Glutamatergic neuron (in vitro differentiated cells): Measurements from ENCODE around the gene FBXW12. TPM values are rescaled to one million over a fixed set of nuclear protein-coding genes. Genes with fewer than 3 reads are reported as not detected.

Experiments used
- DNase-seq: peaks from one replicate; pipeline ENCODE4 v3.0.0; 2022
- H3K27ac Mint-ChIP-seq: one replicate; pipeline ENCODE4 v1.8.0; 2020; ENCODE audit warnings: mild to moderate bottlenecking, mixed read lengths, inconsistent platforms; ENCODE audit not compliant: unreplicated experiment
- H3K27me3 Mint-ChIP-seq: one replicate; pipeline ENCODE4 v1.8.0; 2020; ENCODE audit warnings: mild to moderate bottlenecking, moderate library complexity, mixed read lengths, inconsistent platforms; ENCODE audit not compliant: unreplicated experiment
- H3K36me3 Mint-ChIP-seq: one replicate; pipeline ENCODE4 v1.8.0; 2020; ENCODE audit warnings: mild to moderate bottlenecking, mixed read lengths, inconsistent platforms; ENCODE audit not compliant: unreplicated experiment
- H3K4me1 Mint-ChIP-seq: one replicate; pipeline ENCODE4 v1.8.0; 2020; ENCODE audit warnings: mild to moderate bottlenecking, low read depth, mixed read lengths, inconsistent platforms; ENCODE audit not compliant: unreplicated experiment
- H3K4me3 Mint-ChIP-seq: one replicate; pipeline ENCODE4 v1.8.0; 2020; ENCODE audit warnings: mild to moderate bottlenecking, mixed read lengths, inconsistent platforms; ENCODE audit not compliant: unreplicated experiment
- H3K9me3 Mint-ChIP-seq: one replicate; pipeline ENCODE4 v1.8.0; 2020; ENCODE audit warnings: mild to moderate bottlenecking, moderate library complexity, mixed read lengths, inconsistent platforms; ENCODE audit not compliant: unreplicated experiment
- total RNA-seq: library from RNA; stranded (reverse); fragmentation: NEBNext Ultra II Directional; extraction: Animal tissue kit (Norgen Biotek cat#: 25700); gene quantifications from one replicate; pipeline ENCODE4 v1.2.1, GENCODE V29; 2021; ENCODE audit not compliant: unreplicated experiment
- TF ChIP-seq, protein P1 (sequence below): fragments of 200-600 bp; sonication (generic); IDR thresholded peaks from one replicate; pipeline ENCODE4 v1.5.0; 2021; ENCODE audit not compliant: partially characterized antibody, unreplicated experiment

The FBXW12 gene
- total RNA-seq, 1 donor from 2014 or later: 0.66 TPM

DNA sequence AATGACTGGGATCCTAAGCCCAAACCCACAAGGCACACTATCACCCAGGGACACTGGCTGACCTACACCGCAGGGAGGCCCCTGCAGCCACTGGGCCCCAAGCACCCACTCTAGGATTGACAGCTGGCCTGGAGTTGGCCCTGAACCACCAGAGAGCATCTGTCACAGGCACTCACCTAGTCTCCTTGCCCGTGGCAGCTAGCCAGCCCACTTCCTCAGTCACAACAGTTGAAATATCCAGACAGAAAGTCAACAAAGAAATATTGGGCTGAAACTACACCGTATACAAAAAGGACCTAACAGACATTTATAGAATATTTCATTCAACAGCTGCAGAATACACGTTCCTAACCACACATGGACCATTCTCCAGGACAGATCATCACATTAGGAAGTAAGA lies 33.4 kb upstream of the FBXW12 start:
- Mint-ChIP-seq H3K4me3 (no peak overlapping the region), H3K9me3 (peaks cover under 1% of the 10 kb centered on the region)

DNA sequence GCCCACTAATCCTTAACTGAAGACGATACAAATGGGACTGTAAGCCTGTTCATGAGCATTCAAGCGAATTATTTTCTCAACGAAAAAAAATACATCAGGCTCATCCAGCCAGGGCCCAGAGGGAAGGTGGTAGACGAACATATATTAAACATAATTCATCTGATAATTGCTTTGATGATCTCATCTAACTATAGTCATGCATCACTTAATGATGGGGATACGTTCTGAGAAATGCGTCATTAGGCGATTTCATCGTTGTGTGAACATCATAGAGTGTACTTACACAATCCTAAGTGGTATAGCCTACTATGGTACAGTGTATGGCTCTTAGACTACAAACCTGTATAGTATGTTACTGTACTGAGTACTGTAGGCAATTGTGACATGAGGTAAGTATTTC lies 28.6 kb upstream of the FBXW12 start:
- Mint-ChIP-seq H3K4me3 (no peak overlapping the region), H3K36me3 (no peaks in the 10 kb centered on the region), H3K4me1 (no peaks in the 10 kb centered on the region), H3K9me3 (peaks cover 1% of the 10 kb centered on the region), H3K27ac (no peak overlapping the region), H3K27me3 (peaks cover 1% of the 10 kb centered on the region)
- DNase-seq: no peak
- TF ChIP-seq, protein P1, sequence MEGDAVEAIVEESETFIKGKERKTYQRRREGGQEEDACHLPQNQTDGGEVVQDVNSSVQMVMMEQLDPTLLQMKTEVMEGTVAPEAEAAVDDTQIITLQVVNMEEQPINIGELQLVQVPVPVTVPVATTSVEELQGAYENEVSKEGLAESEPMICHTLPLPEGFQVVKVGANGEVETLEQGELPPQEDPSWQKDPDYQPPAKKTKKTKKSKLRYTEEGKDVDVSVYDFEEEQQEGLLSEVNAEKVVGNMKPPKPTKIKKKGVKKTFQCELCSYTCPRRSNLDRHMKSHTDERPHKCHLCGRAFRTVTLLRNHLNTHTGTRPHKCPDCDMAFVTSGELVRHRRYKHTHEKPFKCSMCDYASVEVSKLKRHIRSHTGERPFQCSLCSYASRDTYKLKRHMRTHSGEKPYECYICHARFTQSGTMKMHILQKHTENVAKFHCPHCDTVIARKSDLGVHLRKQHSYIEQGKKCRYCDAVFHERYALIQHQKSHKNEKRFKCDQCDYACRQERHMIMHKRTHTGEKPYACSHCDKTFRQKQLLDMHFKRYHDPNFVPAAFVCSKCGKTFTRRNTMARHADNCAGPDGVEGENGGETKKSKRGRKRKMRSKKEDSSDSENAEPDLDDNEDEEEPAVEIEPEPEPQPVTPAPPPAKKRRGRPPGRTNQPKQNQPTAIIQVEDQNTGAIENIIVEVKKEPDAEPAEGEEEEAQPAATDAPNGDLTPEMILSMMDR: no peak

More for the DNA sequence above, 33.4 kb upstream of the FBXW12 start:
- no peaks in the 10 kb centered on the region for H3K4me1 Mint-ChIP-seq
- H3K27me3 Mint-ChIP-seq: peaks cover 1% of the 10 kb centered on the region
- no peak overlapping the region for H3K27ac Mint-ChIP-seq
- H3K36me3 Mint-ChIP-seq: no peaks in the 10 kb centered on the region
- no peak for DNase-seq
- TF ChIP-seq, protein P1: no peak

DNA sequence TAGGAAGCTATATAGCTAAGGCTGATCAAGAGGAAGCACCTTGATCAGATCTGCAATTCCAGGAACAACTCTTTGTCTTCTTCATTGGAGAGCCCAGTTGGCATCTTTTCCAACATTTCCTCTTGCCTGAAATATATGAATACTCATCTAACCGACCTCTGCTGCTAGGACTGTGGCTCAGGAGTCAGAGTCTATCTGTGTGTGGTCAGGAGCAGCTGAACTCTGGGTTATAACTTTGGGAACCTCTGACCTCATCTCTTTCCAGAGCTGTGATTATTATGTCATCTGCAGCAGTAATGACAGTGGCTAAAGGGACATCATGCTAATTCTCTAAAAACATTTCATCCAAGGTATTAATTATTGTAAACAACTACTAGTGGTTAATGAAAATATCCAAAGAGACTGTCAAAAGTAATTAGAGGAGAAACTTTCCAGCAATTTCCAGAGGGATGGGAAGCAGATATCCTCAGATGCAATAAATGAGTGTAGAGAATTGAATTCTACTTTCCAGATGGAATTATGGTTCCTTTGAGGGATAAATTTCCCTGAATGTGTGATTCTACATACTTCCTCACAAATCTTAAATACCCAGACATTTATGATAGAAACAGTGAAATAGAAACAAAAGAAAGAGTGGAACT lies 27.0 kb upstream of the FBXW12 start:
- TF ChIP-seq, protein P1: no peak
- Mint-ChIP-seq H3K36me3 (no peaks in the 10 kb centered on the region), H3K4me3 (no peak overlapping the region), H3K9me3 (peaks cover 1% of the 10 kb centered on the region), H3K4me1 (no peaks in the 10 kb centered on the region), H3K27me3 (peaks cover 1% of the 10 kb centered on the region), H3K27ac (no peak overlapping the region)
- no peak for DNase-seq

DNA sequence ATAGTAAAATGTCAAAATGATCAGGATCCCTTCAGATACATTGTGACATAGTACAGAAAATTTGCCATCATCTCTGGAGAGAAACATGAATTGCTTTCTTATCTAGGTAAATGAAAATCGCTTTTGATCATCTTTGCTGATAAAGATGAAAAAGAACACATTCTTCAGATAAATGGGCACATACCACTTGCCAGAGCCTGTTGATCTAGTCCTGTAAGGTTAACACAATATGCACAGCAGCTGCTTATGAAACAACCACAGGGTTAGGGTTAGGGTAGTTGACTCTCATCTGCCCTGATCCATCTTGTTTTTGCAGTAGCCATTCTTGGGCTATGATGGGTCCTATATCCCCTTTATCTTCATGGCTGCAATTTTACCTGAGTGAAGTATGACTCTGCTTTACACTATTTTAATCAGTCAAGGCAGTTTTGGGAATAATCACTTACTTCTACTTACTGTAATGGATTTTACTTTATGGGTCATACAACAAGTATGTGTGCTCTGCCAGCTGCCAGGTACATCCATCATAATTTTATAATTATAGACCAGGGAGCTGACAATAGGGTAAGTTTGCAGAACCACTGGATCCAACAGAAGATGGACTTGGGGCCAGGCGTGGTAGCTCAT lies 26.0 kb upstream of the FBXW12 start:
- TF ChIP-seq, protein P1: no peak
- Mint-ChIP-seq H3K4me1 (no peaks in the 10 kb centered on the region), H3K27me3 (peaks cover 1% of the 10 kb centered on the region), H3K4me3 (no peak overlapping the region), H3K36me3 (no peaks in the 10 kb centered on the region), H3K9me3 (peaks cover 1% of the 10 kb centered on the region), H3K27ac (no peak overlapping the region)
- no peak for DNase-seq

DNA sequence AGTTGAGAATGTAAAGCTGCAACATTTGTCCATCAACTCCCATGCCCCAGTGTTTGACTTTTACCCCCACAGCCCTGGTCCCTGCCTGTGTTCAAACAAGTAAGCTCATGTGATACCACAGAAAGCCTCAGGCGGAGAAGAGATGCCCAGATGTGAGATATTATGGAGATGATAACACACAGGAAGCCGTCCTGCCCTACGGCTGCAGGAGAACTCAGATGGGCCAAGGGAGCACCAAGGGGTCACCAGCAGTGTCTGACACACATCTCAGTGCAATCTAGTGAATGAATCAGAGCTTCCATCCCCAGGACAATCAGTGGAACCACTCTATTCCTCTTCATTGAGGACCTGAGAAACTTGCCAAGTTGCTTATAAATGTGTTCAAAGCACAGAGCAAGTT lies 24.5 kb upstream of the FBXW12 start:
- Mint-ChIP-seq H3K9me3 (peaks cover 1% of the 10 kb centered on the region), H3K4me1 (no peaks in the 10 kb centered on the region), H3K27ac (no peak overlapping the region), H3K36me3 (no peaks in the 10 kb centered on the region), H3K27me3 (no peaks in the 10 kb centered on the region), H3K4me3 (no peak overlapping the region)
- TF ChIP-seq, protein P1: no peak
- DNase-seq: no peak
